GM12878 (cell line): ENCODE data around the gene USP35. TPM values are rescaled to one million over a fixed set of nuclear protein-coding genes. Genes with fewer than 3 reads are reported as not detected.

ENCODE experiments used
- ATAC-seq: fragments of 200-7000 bp; cut with Tn5 transposase; 3 replicates; pipeline ENCODE4 v1.9.1; 2020; ENCODE audit warnings: mild to moderate bottlenecking, moderate library complexity
- BruUV-seq: library from RNA; stranded (reverse); fragments of 400-500 nt; replicated peaks from 2 replicates; lab custom pipeline; 2021; lab: Mats Ljungman, UMichigan
- CTCF ChIA-PET: fragments of 300-600 bp; sonication (Branson Sonifier 250); formaldehyde crosslinking; extraction: SDS; loops from one replicate; lab custom pipeline; 2021; ENCODE audit warnings: inconsistent platforms; lab: Yijun Ruan, JAX
- POLR2A ChIA-PET: fragments of 350-600 bp; formaldehyde crosslinking; extraction: SDS; loops from one replicate; lab custom pipeline; 2021; ENCODE audit warnings: inconsistent platforms; lab: Charles Lee
- RAD21 ChIA-PET: fragments of 300-600 bp; sonication (Branson Sonifier 250); formaldehyde crosslinking; loops from one replicate; lab custom pipeline; 2023; ENCODE audit warnings: antibody characterized with exemption; ENCODE audit not compliant: unreplicated experiment; lab: Charles Lee
- SMC1A ChIA-PET: fragments of 300-600 bp; sonication (Branson Sonifier 250); formaldehyde crosslinking; loops from one replicate; lab custom pipeline; 2023; ENCODE audit not compliant: unreplicated experiment, uncharacterized antibody; lab: Charles Lee
- DNase-seq: peaks from one replicate; pipeline ENCODE4 v3.0.0-alpha.2; 2011; ENCODE audit warnings: low read depth, low spot score
- FAIRE-seq: peaks from 3 replicates; lab custom pipeline; 2011; peaks lifted over from hg19 to GRCh38; lab: Jason Lieb, UNC
- H2AFZ ChIP-seq: 2 replicates; pipeline ENCODE4 v1.6.0; 2011; ENCODE audit warnings: low read depth, low read length, control low read depth; ENCODE audit not compliant: control insufficient read depth
- H3K27ac ChIP-seq: 2 replicates; pipeline ENCODE4 v1.5.1; 2011; ENCODE audit warnings: control low read depth; ENCODE audit not compliant: control insufficient read depth, insufficient read depth
- H3K27me3 ChIP-seq, 2 experiments: replicated peaks in 1 of 2; 2 replicates each; pipeline versions ENCODE4 v1.6.0 to v1.6.1; 2011; ENCODE audit warnings: low read length in 1 of 2; ENCODE audit not compliant: control insufficient read depth in 2 of 2, insufficient read depth in 2 of 2
- H3K36me3 ChIP-seq, 2 experiments: 2 replicates each; pipeline ENCODE4 v1.5.1; 2011; ENCODE audit warnings: low read length in 1 of 2; ENCODE audit not compliant: control insufficient read depth in 2 of 2, insufficient read depth in 2 of 2
- H3K4me1 ChIP-seq: 2 replicates; pipeline ENCODE4 v1.6.1; 2011; ENCODE audit warnings: mild to moderate bottlenecking, low read length, moderate library complexity, mixed read lengths; ENCODE audit not compliant: control insufficient read depth, insufficient read depth
- H3K4me2 ChIP-seq: 2 replicates; pipeline ENCODE4 v1.6.0; 2011; ENCODE audit warnings: control low read depth; ENCODE audit not compliant: control insufficient read depth, insufficient read depth
- H3K4me3 ChIP-seq: fragments of 200-600 bp; sonication (generic); 2 replicates; pipeline ENCODE4 v1.5.1; 2016
- H3K79me2 ChIP-seq: 2 replicates; pipeline ENCODE4 v1.6.0; 2011; ENCODE audit warnings: low read length; ENCODE audit not compliant: control insufficient read depth, insufficient read depth
- H3K9ac ChIP-seq: 2 replicates; pipeline ENCODE4 v1.8.0; 2011; ENCODE audit warnings: low read length, control low read depth, mixed read lengths; ENCODE audit not compliant: control insufficient read depth, insufficient read depth
- H3K9me3 ChIP-seq: replicated peaks from 3 replicates; pipeline ENCODE4 v1.5.1; 2011; ENCODE audit warnings: mild to moderate bottlenecking, low read length; ENCODE audit not compliant: control insufficient read depth, insufficient read depth
- H4K20me1 ChIP-seq: 2 replicates; pipeline ENCODE4 v1.6.0; 2011; ENCODE audit not compliant: control insufficient read depth, insufficient read depth
- NR2C2 ChIP-seq: IDR thresholded peaks from 2 replicates; pipeline ENCODE4 v1.6.1; 2011; ENCODE audit warnings: borderline replicate concordance, low read depth; ENCODE audit not compliant: control insufficient read depth, insufficient read length
- POLR2AphosphoS5 ChIP-seq: IDR thresholded peaks from 2 replicates; pipeline ENCODE4 v1.6.1; 2011; ENCODE audit warnings: mild to moderate bottlenecking, low read length, inconsistent platforms
- ZNF207 ChIP-seq: fragments of 450-650 bp; IDR thresholded peaks from 2 replicates; pipeline ENCODE4 v1.6.1; 2014; ENCODE audit warnings: antibody characterized with exemption, mild to moderate bottlenecking, borderline replicate concordance
- ZNF217 ChIP-seq: fragments of 450-650 bp; IDR thresholded peaks from 2 replicates; pipeline ENCODE4 v1.6.1; 2017; ENCODE audit warnings: antibody characterized with exemption, mild to moderate bottlenecking
- ZNF384 ChIP-seq: IDR thresholded peaks from 2 replicates; pipeline ENCODE4 v1.6.1; 2012; ENCODE audit warnings: low read depth, mild to moderate bottlenecking, low read length, improper control_type of control experiment, borderline replicate concordance
- WGBS: methylation state at CpG from one replicate; pipeline ENCODE4 v1.1.6; 2016; ENCODE audit warnings: low lambda C conversion rate; ENCODE audit not compliant: insufficient replicate concordance, insufficient coverage; ENCODE audit errors: missing lambda C conversion rate; 5-methylcytosine and 5-hydroxymethylcytosine counted together
- in situ Hi-C: fragments of 300-500 bp; cut with MboI; formaldehyde crosslinking; loops from 9 replicates; pipeline ENCODE4 v1.14.3; 2018; ENCODE audit warnings: mixed read lengths
- intact Hi-C: fragments of 100-400 bp; cut with micrococcal nuclease; formaldehyde crosslinking; loops from one replicate; pipeline ENCODE4 v1.14.2; 2022; ENCODE audit not compliant: unreplicated experiment
- polyA plus RNA-seq, 11 experiments: library from polyadenylated mRNA; depleted of rRNA in 4 of 11; unstranded in 6 of 11; stranded (reverse) in 5 of 11; fragments of >200 nt; fragmentation: Nextera tagmentation in 4 of 11; fragmentation: Illumina TruSeq in 1 of 11; extraction: Ambion mirVana in 4 of 11; extraction: Trizol in 1 of 11; gene quantifications; 1 replicate in 1 of 11; 2 replicates in 10 of 11; pipeline versions ENCODE4 v1.2.1 to v1.2.3, GENCODE V29; 2011 to 2016; ENCODE audit warnings: inconsistent platforms in 2 of 11, missing spikeins in 2 of 11, low read depth in 1 of 11
- total RNA-seq, 4 experiments: library from RNA; depleted of rRNA in 3 of 4; stranded (reverse); fragments of >200 nt in 3 of 4; fragmentation: Illumina TruSeq in 1 of 4; extraction: Trizol in 1 of 4; gene quantifications; 2 replicates each; pipeline versions ENCODE4 v1.2.1 to v1.2.3, GENCODE V29; 2013 to 2021
- TF ChIP-seq, protein P1 (sequence below): fragments of 450-650 bp; formaldehyde crosslinking; IDR thresholded peaks from 2 replicates; pipeline ENCODE4 v1.4.0; 2022; ENCODE audit warnings: mild to moderate bottlenecking, moderate library complexity

The USP35 gene
- total and polyA plus RNA-seq, 10 of the 15 experiments (the other 5 are each of a cell fraction or from before 2014, with no cell fraction given): 0.13 to 6.4 (median 3.1) TPM; not detected in 1

DNA sequence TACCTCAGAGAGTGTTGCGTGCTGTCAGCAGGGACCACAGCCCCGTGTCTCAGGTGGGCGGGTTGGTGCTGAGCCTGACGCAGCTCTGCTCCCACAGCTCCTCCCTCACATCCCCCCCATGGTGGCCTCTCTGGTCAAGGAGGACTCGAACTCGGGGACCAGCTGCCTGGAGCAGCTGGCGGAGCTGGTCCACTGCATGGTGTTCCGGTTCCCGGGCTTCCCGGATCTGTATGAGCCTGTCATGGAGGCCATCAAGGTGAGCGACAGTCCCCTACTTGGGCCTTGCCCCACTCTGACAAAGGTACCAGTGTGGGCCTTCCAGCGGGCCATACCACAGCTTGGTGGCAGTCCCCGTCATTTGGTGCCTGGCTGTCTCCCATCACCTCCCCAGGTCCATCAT is 11.8 kb downstream of the USP35 start (continued):
- no peak for TF ChIP-seq ZNF217

DNA sequence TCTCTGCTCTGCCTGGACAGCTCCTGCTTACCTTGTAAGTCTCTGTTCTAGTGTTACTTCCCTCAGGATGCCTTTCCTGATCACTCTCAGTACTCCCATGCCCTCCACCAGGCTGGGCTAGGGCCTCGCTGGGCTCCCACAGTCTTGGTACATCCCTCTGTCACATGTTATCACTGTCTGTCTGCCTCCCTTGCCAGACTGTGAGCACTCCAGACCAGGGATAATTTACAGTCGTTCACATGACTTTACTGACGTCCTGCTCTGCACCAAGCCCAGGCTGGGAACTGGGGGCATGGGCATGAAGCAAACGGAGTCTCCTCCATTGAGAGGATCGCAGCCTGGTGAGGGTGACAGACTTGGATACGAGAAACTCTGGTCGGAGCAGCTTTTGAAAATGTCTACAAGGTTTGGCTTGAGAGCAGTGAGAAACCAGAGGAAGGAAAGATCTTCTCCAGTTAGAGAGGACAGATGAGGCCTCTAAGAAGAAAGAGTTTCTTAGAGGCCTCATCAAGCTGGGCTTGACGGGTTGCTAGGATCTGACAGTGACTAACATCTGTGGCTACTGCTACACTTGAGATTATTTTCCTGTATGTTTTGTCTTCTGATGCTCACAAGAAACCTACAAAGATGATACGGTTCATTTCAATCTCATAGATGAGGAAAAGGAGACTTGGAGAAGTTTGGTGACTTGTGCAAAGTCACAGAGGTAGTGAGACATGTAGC is 12.5 kb downstream of the USP35 start:
- CTCF ChIA-PET: interaction anchor here (0.9 kb wide), 1 partner anchor 364 kb away, joined by 3 read pairs; no protein-coding TSS in a partner anchor

More for the DNA sequence above, 12.5 kb downstream of the USP35 start:
- ChIA-PET SMC1A (no interaction called here), POLR2A (no interaction called here), RAD21 (no interaction called here)
- H3K79me2 ChIP-seq: no peaks in the 10 kb centered on the region
- H3K27ac ChIP-seq: no peak overlapping the region
- no peaks in the 10 kb centered on the region; a peak in 2 of 4 replicates for H3K36me3 ChIP-seq
- H3K9ac ChIP-seq: no peak overlapping the region
- no peak for FAIRE-seq
- DNase-seq: no peak
- no TSS peak for BruUV-seq
- WGBS: 89% methylated on average over 9 of the region's 9 CpGs
- no peak overlapping the region for H3K4me3 ChIP-seq
- H3K9me3 ChIP-seq: no peaks in the 10 kb centered on the region
- no peak overlapping the region for H3K4me2 ChIP-seq
- peaks cover 6% of the 10 kb centered on the region; the same call in 1 of the 2 replicates for H3K4me1 ChIP-seq
- no peak for ATAC-seq
- H3K27me3 ChIP-seq: no peaks in the 10 kb centered on the region
- TF ChIP-seq ZNF384 (no peak), POLR2AphosphoS5 (no peak), NR2C2 (no peak), ZNF207 (no peak)
- TF ChIP-seq, protein P1, sequence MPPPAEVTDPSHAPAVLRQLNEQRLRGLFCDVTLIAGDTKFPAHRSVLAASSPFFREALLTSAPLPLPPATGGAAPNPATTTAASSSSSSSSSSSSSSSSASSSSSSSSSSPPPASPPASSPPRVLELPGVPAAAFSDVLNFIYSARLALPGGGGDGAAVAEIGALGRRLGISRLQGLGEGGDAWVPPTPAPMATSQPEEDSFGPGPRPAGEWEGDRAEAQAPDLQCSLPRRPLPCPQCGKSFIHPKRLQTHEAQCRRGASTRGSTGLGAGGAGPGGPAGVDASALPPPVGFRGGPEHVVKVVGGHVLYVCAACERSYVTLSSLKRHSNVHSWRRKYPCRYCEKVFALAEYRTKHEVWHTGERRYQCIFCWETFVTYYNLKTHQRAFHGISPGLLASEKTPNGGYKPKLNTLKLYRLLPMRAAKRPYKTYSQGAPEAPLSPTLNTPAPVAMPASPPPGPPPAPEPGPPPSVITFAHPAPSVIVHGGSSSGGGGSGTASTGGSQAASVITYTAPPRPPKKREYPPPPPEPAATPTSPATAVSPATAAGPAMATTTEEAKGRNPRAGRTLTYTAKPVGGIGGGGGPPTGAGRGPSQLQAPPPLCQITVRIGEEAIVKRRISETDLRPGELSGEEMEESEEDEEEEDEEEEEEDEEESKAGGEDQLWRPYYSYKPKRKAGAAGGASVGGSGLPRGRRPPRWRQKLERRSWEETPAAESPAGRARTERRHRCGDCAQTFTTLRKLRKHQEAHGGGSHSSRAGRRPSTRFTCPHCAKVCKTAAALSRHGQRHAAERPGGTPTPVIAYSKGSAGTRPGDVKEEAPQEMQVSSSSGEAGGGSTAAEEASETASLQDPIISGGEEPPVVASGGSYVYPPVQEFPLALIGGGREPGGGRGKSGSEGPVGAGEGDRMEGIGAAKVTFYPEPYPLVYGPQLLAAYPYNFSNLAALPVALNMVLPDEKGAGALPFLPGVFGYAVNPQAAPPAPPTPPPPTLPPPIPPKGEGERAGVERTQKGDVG (CRISPR knock-in tag): no peak
- no peak overlapping the region for H2AFZ ChIP-seq
- intact Hi-C loops (no loop called here), in situ Hi-C loops (no loop called here)
- no peaks in the 10 kb centered on the region for H4K20me1 ChIP-seq
